Hematopoietic multipotent progenitor cell treated with erythropoietin and hydrocortisone succinate and interleukin-3 and kit ligand, for 8 days (in vitro differentiated cells): ENCODE results near the gene RETSAT.

Source experiments
- DNase-seq: peaks from one replicate; pipeline ENCODE4 v3.0.0-alpha.2; 2015

RETSAT gene

GRCh38 chr2:85303780-85304531 is 50.4 kb downstream of the RETSAT start:
- DNase-seq, result no peak

GRCh38 chr2:85302121-85302520 is 52.2 kb downstream of the RETSAT start:
- no peak for DNase-seq
